CD4-positive, alpha-beta T cell treated with Interleukin-6 for 4 hours (primary cell): ENCODE measurements around the gene PRKCI.
"Not testable (repeated sequence)": the region's sequence is repeated elsewhere in the genome, so short reads cannot be mapped to it uniquely, and the experiment has no call there.

Experiments
- DNase-seq: peaks from one replicate; pipeline ENCODE4 v3.0.0-alpha.2; 2020; ENCODE audit warnings: mixed read lengths

The PRKCI gene

DNA sequence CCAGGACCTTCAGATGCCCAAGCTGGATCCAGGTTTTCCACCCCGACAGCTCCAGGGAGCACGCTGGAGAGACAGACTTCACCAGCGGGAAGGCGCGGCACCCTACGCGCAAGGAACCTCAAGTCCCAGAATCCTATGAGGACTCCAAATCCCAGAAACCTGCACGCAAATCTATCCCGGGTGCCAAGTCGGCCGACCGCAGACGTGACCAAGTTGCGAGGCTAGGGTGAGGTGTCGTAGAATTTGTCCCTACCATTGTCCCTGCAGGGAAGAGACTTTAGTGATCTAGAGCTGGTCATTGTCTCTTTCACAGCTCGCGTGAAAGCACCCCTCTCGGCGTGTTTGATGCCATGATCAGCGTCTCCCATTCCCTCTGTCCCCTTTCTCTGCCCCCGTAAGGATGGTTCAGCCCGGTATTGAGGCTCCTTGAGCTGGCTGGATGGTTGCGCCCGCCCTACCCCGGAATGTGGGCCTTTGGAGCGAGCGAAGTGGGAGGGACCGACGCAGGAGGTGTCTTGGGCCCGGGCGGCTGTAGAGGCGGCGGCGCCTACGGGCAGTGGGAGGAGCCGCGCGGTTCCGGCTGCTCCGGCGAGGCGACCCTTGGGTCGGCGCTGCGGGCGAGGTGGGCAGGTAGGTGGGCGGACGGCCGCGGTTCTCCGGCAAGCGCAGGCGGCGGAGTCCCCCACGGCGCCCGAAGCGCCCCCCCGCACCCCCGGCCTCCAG lies at the start of gene PRKCI:
Gene PRKCI, plus strand, starts transcription at position 501 of the 723 bp plus-strand sequence. CDS start 246 bp downstream, outside the sequence.
- peak; percentile 94 for DNase-seq

DNA sequence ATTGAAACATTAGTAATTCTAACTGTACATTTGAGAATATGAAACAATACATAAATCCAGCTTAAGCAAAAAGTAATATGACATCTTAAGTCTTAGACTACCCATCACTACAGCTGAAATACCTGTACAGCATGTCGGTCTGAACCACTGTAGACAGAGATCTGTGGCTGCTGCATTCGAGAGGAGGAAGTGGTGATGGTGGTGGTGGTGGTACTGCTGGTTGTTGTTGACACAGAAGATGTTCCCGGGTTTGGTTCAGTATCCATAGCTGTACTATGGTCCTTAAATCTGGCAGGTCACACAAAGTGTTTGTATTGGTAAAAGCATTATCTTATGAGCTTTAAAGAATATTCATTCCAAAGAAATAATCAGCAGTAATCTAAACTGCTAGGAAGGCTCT lies 43.6 kb upstream of the PRKCI start:
- peak; percentile 63 for DNase-seq

DNA sequence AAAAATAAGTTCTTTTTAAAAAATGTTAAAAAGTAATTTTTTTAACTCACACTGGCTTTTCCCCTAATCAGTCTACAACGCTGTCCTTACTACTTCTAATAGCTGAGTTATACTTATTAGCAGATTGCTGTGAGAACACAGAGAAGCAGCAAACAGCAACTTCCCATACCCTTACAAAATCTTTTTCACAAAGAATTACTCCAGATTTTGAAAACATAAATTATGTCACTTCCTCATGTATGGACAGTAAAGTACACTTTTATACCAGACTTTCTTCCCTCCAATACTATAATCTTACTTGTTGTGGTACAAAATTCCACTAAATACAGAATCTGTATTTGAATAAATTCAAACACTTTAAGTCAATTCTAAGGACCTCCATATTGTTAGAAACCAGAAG lies 42.8 kb upstream of the PRKCI start:
- no peak for DNase-seq

DNA sequence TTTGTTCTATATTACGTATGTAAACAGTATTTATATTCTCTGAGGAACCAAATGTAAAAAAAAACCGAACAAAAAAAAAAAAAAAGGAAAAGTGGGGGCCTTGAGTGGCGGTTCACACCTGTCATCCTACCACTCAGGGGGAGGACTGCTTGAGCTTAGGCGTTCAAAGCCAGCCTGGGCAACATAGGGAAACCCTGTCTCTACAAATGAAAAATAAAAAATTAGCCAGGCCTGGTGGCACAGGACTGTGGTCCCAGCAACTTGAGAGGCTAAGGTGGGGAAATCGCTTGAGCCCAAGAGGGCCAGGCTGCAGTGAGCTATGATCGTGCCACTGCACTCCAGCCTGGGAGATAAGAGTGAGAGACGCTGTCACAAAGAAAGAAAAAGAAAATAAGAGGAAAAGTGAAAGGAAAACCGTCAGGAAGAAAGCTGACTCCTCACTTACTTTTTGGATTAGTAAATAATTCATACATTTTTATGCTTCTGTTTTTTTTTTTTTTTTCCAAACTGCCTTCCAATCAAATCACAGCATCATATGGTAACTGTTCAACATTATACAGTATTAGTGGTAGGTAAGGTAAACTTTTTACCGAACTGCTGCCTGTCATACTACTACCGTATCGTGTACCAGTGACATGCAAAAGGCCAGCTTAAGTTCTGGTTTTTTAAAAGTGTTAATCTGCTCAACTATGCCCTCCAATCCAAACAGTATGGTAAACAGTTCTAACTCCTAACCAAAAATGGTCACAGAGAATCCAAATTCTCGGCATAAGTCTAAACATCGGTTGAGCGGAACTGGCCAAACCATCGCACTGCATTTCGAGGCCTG lies 41.9 kb upstream of the PRKCI start:
- no peak for DNase-seq

DNA sequence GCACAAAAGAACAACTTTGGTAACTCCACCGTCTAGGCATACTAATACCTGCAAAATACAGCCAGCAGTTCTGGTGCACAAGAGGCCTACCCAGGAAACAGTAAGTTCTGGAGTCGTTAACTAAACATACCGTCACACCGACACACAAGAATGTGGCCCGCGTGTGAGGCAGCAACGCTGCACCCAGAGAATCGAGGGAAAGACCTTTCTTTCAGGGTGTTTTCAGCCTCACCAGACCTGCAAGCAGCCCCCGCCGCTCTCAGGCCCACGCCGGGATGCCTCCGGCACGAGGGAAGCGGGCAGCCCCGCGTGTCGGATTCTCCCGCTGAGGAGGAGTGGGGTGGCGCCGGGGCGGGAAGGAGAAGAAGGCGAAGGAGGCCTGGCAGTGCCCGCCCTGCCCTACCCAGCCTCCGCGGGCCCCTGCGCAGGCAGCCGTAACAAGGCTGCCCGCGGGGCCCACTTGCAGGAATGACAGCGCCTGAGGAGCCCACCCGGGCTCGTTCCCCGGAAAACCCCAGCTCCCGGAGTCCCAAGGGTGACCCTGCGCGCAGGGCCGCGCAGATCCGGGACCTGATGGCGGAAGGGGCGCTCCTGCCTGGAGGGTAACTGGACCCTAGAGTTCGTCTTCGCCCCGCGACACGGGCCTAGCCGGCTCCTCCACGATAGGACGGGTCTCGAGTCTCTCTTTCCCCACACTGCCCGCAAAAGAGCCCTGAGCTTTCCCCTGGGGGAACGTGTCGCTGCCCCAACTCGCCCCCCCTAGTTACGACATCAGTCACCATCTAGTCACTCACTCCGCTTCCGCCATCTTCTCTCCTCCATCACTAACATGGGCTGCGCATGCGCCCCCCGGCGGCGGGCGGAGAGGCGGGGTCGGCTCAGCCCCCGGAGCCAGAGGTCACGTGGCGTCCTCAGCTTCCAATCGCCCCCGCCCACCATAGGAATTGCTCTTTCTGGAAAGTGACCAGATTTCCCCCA lies 41.0 kb upstream of the PRKCI start, which contains the start of gene PHC3:
Gene PHC3, minus strand, starts transcription at position 826 of the 978 bp plus-strand sequence. Its CDS starts 18 bp downstream, at position 808.
- DNase-seq, result peak; percentile 94

DNA sequence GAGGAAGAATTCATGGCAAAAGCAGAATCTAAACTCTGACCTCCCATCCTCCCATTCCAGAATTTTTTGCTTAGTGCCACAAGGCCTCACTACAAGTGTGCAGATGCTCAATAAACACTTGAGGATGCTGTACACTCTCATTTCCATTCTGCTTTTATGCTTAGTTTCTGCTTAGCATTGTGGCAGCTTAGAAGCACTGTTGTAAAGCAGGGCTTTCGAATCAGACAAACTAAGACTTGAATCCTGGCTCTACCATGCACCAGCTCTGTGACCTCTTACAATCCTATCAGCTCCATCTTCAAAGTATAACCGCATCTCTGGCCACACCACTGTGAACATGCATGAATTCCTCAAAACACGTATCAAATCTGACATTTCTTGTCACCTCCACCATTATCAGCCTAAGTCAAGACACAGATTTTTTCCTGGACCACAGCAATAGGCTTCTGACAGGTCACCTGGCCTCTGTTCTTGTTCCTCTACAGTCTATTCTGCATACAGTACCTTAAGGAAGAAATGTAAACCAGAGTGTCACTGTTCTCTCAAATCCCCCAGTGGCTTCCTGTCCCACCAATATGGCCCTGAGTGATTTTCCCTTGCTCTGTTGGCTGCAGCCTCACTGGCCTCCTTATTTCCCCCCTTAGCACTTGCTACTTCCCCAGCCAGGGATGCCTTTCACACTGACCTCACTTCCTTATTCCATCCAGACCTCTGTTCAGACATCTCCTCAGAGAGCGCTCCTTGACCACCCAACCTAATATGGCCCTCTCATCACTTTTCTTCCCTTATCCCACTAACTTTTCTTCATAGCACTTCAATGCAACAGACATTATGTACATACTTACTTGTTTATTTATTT lies 32.6 kb upstream of the PRKCI start:
- no peak for DNase-seq

DNA sequence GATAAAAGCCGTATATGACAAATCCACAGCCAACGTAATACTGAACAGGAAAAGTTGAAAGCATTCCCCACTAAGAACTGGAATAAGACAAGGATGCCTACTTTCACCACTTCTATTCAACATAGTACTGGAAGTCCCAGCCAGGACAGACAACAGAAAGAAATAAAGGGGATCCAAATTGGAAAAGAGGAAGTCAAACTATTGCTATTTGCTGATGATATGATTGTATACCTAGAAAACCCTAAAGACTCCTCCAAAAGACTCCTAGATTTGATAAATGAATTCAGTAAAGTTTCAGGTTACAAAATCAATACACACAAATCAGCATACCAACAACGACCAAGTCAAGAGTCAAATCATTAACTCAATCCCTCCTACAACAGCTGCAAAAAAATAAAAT lies 26.5 kb upstream of the PRKCI start:
- DNase-seq, result not testable (repeated sequence)

DNA sequence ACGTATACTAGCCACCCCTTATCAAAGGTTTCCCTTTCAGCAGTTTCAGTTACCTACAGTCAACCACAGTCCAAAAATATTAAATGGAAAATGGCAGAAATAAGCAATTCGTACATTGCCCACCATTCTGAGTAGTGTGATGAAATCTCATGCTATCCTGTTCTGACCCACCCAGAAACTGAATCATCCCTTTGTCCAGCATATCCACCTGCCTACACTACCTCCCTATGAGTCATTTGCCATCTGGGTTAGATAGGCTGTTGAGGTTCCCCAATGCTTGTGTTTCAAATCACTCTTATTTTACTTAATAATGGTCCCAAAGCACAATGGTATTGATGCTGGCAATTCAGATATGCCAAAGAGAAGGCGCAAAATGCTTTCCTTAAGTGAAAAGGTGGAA lies 25.4 kb upstream of the PRKCI start:
- no peak for DNase-seq

DNA sequence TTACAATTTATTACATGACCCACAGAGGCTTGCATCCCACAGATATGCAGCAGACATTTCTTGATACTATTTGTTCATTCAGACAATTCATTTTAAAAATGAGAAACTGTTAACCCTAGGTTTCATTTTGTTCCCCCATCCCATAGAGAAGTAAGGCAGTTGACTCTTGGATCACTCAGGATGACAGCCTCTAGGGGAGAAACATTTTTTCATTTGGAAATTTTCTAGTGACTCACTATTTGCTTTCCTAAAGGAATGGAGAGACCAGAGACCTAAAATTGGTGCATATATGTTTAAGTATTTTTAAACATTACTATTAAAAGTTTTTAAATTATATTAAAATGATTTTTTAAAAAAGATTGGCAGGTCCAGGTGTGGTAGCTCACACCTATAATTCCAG lies 21.2 kb upstream of the PRKCI start:
- DNase-seq, result no peak

DNA sequence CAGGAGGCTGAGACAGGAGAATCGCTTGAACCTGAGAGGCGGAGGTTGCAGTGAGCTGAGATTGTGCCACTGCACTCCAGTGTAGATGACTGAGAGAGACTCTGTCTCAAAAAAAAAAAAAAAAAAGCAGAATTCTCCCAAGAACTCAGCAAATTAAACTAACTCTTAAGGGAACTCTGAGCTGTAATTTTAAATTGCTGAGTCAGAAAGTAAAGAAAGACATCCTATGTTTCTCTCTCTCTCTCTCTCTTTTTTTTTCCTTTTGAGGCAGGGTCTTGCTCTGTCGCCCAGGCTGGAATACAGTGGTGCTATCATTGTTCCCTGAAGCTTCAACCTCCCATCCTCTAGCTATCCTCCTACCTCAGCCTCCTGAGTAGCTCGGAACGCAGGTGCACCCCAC lies 20.7 kb upstream of the PRKCI start:
- DNase-seq, result no peak

DNA sequence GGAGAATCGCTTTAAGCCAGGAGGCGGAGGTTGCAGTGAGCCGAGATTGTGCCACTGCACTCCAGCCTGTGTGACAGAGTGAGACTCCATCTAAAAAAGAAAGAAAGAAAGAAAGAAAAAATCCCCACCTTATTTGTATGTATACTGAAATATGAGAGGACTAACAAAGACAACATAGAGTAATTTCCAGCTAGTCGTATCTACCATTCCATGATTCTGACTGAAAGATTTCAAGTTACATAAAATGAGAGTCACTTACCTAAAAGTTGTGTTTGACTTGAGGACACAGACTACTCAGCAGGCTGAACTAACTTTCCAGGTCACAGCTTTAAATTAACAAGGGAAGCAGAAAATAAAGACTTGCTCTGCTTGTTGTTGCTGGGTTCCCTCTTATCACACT lies 18.8 kb upstream of the PRKCI start:
- DNase-seq, result no peak

DNA sequence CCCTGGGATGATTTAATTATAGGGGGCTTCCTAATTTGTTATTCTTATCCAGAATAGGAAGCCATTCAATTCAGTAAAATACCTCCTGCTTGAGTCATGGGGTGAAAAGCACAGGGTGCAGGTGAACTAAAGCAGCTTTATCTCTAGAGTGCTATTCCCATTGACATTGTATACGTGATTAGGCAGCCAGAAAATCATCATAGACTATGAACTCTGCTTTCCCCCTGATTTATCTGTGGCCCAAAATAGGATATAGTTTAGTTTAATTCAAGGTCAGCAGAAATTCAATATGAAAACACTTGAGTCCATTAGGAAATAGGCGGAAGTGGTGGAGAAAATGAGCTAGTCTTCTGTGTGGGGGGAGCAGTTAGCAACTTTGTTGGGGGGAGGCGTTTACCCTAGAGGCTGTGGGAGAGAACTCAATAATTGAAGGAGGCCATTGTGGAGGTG lies 18.2 kb upstream of the PRKCI start:
- DNase-seq, result no peak

DNA sequence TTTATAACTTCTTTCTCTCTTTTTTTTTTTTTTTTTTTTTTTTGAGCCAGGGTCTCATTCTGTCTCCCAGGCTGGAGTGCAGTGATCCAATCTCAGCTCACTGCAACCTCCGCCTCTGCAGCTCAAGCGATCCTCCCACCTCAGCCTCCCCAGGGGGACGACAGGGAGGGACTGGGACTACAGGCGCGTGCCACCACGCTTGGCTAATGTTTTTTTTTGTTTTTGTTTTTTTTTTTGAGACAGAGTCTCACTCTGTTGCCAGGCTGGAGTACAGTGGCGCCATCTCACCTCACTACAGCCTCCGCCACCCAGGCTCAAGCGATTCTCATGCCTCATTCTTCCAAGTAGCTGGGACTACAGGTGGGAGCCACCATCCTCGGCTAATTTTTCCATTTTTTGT lies 17.7 kb upstream of the PRKCI start:
- DNase-seq, result no peak

DNA sequence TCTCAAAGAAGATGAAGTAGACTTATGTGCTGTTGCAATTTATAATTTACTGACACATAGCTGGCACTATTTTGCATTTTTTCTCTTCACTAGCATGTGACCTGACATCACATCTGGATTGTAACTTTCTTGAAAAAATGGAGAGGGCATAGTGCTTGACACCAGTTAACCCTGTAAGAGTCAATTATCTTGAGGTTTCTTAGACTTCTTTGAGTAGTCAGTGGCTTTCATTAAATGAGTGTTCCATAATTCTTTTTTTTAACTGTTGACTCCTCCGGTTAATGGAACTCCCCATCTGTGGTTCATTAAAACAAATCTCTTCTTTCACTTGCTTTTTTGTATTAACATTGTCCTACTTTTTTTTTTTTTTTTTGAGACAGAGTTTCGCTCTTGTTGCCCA lies 16.9 kb upstream of the PRKCI start:
- DNase-seq, result no peak

DNA sequence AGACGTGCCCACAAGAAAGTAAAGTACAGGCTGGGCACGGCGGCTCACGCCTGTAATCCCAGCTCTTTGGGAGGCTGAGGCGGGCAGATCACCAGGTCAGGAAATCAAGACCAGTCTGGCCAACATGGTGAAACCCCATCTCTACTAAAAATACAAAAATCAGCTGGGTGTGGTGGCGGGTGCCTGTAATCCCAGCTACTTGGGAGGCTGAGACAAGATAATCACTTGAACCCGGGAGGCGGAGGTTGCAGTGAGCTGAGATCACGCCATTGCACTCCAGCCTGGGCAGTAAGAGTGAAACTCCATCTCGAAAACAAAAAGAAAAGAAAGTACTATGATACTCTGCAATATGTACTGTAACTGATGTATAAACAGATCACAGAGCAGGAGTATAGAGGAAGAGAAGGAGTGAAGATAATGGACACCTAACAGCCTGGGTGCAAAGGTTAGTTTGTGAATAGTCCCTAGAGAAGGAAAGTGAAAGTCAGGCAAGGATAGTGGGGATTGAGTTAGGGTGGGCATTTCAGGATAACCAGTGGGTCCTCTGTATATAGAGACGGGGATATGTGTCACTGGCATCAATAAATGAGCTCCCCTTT lies 16.0 kb upstream of the PRKCI start:
- DNase-seq, result not testable (repeated sequence)

DNA sequence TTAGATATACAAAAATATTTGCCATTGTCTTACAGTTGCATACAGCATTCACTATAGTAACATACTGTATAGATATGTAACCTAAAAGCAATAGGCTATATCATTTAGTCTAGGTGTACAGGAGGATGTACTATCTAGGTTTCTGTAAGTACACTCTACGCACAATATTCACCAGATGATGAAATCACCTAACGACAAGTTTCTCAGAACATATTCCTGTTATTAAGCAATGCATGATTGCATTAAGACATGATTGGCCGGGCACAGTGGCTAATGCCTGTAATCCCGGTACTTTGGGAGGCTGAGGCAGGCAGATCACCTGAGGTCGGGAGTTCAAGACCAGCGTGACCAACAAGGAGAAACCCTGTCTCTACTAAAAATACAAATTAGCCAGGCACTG lies 14.5 kb upstream of the PRKCI start:
- no peak for DNase-seq

DNA sequence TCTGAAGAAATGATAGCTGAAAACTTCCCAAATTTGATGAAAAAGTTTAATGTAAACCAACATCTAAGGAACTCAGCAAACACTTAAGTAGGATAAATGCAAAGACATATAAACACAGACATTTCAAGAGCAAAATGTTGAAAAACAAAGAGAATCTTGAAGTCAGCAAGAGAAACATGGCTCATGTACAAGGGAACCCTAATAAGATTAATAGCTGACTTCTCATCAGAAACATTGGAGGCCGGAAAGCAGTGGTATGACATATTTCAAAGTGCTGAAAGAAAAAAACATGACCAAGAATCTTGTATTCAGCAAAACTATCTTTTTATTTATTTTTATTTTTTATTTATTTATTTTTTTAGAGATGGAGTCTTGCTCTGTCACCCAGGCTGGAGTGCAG lies 10.6 kb upstream of the PRKCI start:
- no peak for DNase-seq

DNA sequence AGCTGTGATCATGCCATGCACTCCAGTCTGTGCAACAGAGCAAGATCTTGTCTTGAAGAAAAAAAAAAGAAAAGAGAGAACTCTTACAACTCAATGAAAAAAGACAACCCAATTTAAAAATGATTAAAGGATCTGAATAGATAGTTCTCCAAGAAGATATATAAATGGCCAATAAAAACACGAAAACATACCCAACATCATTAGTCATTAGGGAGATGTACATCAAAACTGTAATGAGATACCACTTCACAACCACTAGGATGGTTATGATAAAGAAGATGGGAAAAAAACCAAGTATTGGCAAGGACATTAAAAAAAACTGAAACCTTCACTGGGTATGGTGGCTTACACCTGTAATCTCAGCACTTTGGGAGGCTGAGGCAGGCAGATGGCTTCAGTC lies 2.4 kb upstream of the PRKCI start:
- no peak for DNase-seq

DNA sequence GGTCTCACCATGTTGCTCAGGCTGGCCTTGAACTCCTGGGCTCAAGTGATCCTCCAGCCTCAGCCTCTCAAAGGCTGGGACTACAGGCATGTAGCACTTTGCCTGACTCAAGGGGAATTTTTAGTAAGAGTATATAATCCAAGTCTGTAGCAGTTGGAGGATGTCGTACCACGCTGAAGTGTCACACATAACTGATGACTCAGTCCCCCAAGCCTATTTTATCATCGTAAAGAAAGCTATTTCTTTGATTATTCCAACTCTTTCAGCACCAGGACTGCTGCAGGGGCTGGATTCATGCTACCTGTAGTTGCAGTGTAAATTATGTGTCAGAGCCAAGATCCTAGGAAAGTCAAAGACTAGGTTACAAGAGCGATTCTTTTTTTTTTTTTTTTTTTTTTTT lies 1.4 kb upstream of the PRKCI start:
- no peak for DNase-seq

DNA sequence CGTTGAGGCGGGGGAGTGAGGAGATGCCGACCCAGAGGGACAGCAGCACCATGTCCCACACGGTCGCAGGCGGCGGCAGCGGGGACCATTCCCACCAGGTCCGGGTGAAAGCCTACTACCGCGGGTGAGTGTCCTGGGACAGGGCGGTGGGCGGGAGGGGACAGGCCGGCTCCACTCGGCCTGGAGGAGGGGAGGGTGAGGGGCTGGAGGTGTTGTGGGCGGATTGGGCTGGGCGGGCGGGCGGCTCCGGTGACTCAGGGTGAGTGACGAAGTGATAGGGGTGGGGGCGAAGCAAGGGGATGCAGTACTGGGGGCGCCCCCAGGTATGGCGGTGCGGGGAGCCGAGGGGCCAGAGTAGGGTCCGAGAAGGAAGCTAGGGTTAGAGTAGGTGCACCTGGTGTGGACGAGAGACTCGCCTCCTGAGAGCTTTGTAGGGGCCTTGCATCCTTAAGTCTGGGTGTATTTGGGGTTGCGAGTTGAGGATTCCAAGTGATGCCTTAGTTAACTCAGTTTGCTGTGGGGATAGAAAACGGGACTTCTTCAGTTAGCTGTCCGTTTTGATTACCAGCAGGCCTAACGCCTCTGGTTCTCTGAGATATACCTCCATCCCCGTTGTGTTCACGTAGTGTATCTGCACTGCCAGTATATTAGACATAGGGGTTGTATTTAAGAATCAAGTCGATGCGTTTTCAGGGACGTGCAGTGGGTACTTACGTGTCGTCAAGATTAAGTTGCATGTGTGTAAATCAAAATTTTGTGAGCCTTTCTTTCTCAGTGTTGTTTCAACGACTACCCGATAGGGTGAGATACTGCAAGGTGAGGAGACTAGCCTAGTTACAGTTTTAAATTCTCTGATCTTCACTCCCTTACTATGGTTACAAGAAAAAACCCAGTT lies 670 bp downstream of the PRKCI start:
- DNase-seq, result peak; percentile 68
